AG10803 (cell line): ENCODE results near the gene BICDL1.
"Not testable (repeated sequence)": the region's sequence is repeated elsewhere in the genome, so short reads cannot be mapped to it uniquely, and the experiment has no call there.

Experiments
- DNase-seq: peaks from one replicate; pipeline ENCODE4 v3.0.0; 2010; ENCODE audit warnings: low read depth
- H3K4me3 ChIP-seq: 2 replicates; pipeline ENCODE4 v1.5.1; 2011; ENCODE audit warnings: mild to moderate bottlenecking, low read length, control low read depth
- CTCF ChIP-seq: conservative IDR thresholded peaks from 2 replicates; pipeline ENCODE4 v1.5.1; 2011; ENCODE audit warnings: mild to moderate bottlenecking, low read length, control low read depth, inconsistent platforms

BICDL1 gene

GRCh38 chr12:120039711-120040110 is 50.7 kb downstream of the BICDL1 start:
- DNase-seq: no peak
- H3K4me3 ChIP-seq: no peak overlapping the region
- no peak for TF ChIP-seq CTCF

- DNase-seq: no peak
- no peak overlapping the region for H3K4me3 ChIP-seq
- TF ChIP-seq CTCF: no peak
Observed at GRCh38 chr12:120041386-120042231, 52.6 kb downstream of the BICDL1 start.

- DNase-seq: not testable (repeated sequence)
Observed at GRCh38 chr12:120045367-120045766, 56.3 kb downstream of the BICDL1 start.

GRCh38 chr12:120047072-120047471 is 58.0 kb downstream of the BICDL1 start:
- DNase-seq: no peak
- TF ChIP-seq CTCF: no peak
- H3K4me3 ChIP-seq: no peak overlapping the region

More at GRCh38 chr12:120045367-120045766, 56.3 kb downstream of the BICDL1 start:
- not testable (repeated sequence) for H3K4me3 ChIP-seq

- no peak for DNase-seq
- no peak overlapping the region for H3K4me3 ChIP-seq
- no peak for TF ChIP-seq CTCF
Observed at GRCh38 chr12:120048263-120048662, 59.2 kb downstream of the BICDL1 start.

GRCh38 chr12:120049426-120049825 is 60.4 kb downstream of the BICDL1 start:
- DNase-seq: no peak
- H3K4me3 ChIP-seq: no peak overlapping the region
- no peak for TF ChIP-seq CTCF

GRCh38 chr12:120051535-120051934 is 62.5 kb downstream of the BICDL1 start:
- no peak for DNase-seq
- no peak overlapping the region for H3K4me3 ChIP-seq
- TF ChIP-seq CTCF: no peak

- no peak for TF ChIP-seq CTCF
- DNase-seq: no peak
- no peak overlapping the region for H3K4me3 ChIP-seq
Observed at GRCh38 chr12:120054293-120054692, 65.3 kb downstream of the BICDL1 start.
